Midbrain (tissue), 1 donor: ENCODE results near the gene ST8SIA3.
"Not testable (repeated sequence)": the region's sequence is repeated elsewhere in the genome, so short reads cannot be mapped to it uniquely, and the experiment has no call there.

ENCODE experiments used
- DNase-seq: peaks from one replicate; lab custom pipeline; 2025; lab: John Stamatoyannopoulos, UW

The ST8SIA3 gene

GRCh38 chr18:57366528-57367081 is 14.2 kb downstream of the ST8SIA3 start:
- DNase-seq: no peak

- DNase-seq: no peak
These were observed 20.1 kb downstream of the ST8SIA3 start for GRCh38 chr18:57372444-57372843.

GRCh38 chr18:57373017-57373416 is 20.7 kb downstream of the ST8SIA3 start:
- DNase-seq: no peak

GRCh38 chr18:57376503-57376902 is 24.1 kb downstream of the ST8SIA3 start:
- no peak for DNase-seq

GRCh38 chr18:57389271-57389670 is 36.9 kb downstream of the ST8SIA3 start:
- no peak for DNase-seq

GRCh38 chr18:57390044-57390443 is 37.7 kb downstream of the ST8SIA3 start:
- DNase-seq: no peak

- not testable (repeated sequence) for DNase-seq
These were observed 42.4 kb downstream of the ST8SIA3 start for GRCh38 chr18:57394749-57395148.

GRCh38 chr18:57396831-57397230 is 44.5 kb downstream of the ST8SIA3 start:
- DNase-seq: not testable (repeated sequence)

GRCh38 chr18:57397440-57398132 is 45.2 kb downstream of the ST8SIA3 start:
- no peak for DNase-seq

- no peak for DNase-seq
These were observed 52.0 kb downstream of the ST8SIA3 start for GRCh38 chr18:57404345-57404744.

- DNase-seq: no peak
These were observed 57.3 kb downstream of the ST8SIA3 start for GRCh38 chr18:57409650-57410049.

- DNase-seq: no peak
These were observed 58.4 kb downstream of the ST8SIA3 start for GRCh38 chr18:57410749-57411148.

- no peak for DNase-seq
These were observed 64.2 kb downstream of the ST8SIA3 start for GRCh38 chr18:57416542-57416941.
